Forelimb muscle (tissue), 1 donor: ENCODE measurements around the gene ZNF532. TPM values are rescaled to one million over a fixed set of nuclear protein-coding genes. Genes with fewer than 3 reads are reported as not detected.

Experiments used
- polyA plus RNA-seq: library from polyadenylated mRNA; unstranded; fragments of 120-200 nt; gene quantifications from one replicate; pipeline ENCODE4 v1.2.1, GENCODE V29; 2013; ENCODE audit not compliant: insufficient read length

The ZNF532 gene
- polyA plus RNA-seq, 1 donor = 54.2 TPM

Other genes starting within 250 kb of the ZNF532 start
- 26.8 TPM for gene ALPK2, start 235.8 kb upstream of the ZNF532 start, polyA plus RNA-seq
- gene MALT1, start 193.4 kb upstream of the ZNF532 start, polyA plus RNA-seq = 14.2 TPM